ENCODE measurements around the gene QSOX1. TPM values are rescaled to one million over a fixed set of nuclear protein-coding genes. Genes with fewer than 3 reads are reported as not detected.

QSOX1 gene
- total and polyA plus RNA-seq, 2 experiments from 2014 or later, result 225 to 257 TPM

DNA sequence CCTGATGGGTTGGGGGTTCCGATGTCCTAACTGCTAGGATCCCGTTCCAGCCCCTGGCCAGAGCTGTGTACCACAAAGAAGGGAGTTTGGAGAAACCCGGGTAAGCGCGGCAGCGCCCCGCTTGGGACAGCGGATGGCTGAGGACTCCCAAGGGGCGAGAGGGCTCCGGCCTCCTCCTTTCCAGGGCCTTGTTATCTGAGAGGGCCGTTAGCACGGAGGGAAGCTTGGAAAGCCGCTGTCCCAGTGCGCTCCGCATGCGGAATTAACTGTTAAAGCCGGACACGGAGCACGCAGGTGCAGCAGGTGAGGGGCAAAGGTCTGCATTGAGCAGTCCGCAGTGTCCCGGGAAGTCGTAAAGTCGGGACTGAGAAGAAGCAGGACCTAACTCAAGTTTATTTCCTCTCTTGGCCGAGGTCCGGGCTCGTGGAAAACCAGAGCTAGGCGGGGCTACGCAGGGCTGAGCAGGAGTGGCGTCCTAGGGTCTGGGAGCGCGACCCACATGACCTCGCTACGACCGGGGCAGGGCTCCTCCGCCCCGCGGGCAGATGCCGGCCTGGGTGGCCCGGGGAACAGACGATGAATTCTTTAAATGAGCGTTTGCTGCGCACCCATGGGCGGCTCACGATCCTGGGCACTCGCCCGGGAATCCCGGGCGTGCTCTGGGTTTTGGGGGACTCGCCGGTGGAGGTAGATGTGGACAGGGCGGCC is 79.9 kb downstream of the QSOX1 start:
- Histone ChIP-seq H3K9me3 (ENCODE audit: low read depth) (no peaks in the 10 kb centered on the region), H3K4me3 (no peak overlapping the region), H3K4me2 (peak overlapping the region; percentile 79), H3K9me2 (replicated peaks; ENCODE audit: insufficient read depth) (no peaks in the 10 kb centered on the region), H3K27ac (no peak overlapping the region), H2AFZ (peak overlapping the region; percentile 40), H3K4me1 (ENCODE audit: insufficient read depth) (peaks cover 25% of the 10 kb centered on the region), H3K79me2 (no peaks in the 10 kb centered on the region), H3K36me3 (replicated peaks; ENCODE audit: insufficient read depth, low read depth) (no peaks in the 10 kb centered on the region), H4K20me1 (ENCODE audit: insufficient read depth, poor library complexity, severe bottlenecking) (no peaks in the 10 kb centered on the region), H3K27me3 (peaks cover 96% of the 10 kb centered on the region)
- DNase-seq (ENCODE audit: low spot score), result no peak
- 2% methylated on average over 51 of the region's 51 CpGs for WGBS (ENCODE audit: low lambda C conversion rate, missing lambda C conversion rate)
- TF ChIP-seq EZH2 (IDR thresholded peaks at IDR 0.05; ENCODE audit: borderline replicate concordance) (peak; percentile 43), EZH2phosphoT487 (IDR thresholded peaks at IDR 0.05; ENCODE audit: low read depth, severe bottlenecking, unreplicated experiment) (peak; percentile 72), CTCF (IDR thresholded peaks at IDR 0.05; ENCODE audit: poor library complexity) (no peak)

- 2% methylated on average over 30 of the region's 30 CpGs for WGBS (ENCODE audit: low lambda C conversion rate, missing lambda C conversion rate)
- TF ChIP-seq EZH2phosphoT487 (IDR thresholded peaks at IDR 0.05; ENCODE audit: low read depth, severe bottlenecking, unreplicated experiment), result peak; percentile 56
- no peak for TF ChIP-seq EZH2 (IDR thresholded peaks at IDR 0.05; ENCODE audit: borderline replicate concordance)
- no peak for TF ChIP-seq CTCF (IDR thresholded peaks at IDR 0.05; ENCODE audit: poor library complexity)
- H3K4me2 ChIP-seq, result peak overlapping the region; percentile 79
Measured at GRCh38 chr1:180235077-180235501, 80.4 kb downstream of the QSOX1 start.

GRCh38 chr1:180235502-180236239 is 81.0 kb downstream of the QSOX1 start:
- Histone ChIP-seq H3K27ac (no peak overlapping the region), H3K4me2 (peak overlapping the region; percentile 79), H4K20me1 (ENCODE audit: insufficient read depth, poor library complexity, severe bottlenecking) (no peaks in the 10 kb centered on the region), H3K36me3 (replicated peaks; ENCODE audit: insufficient read depth, low read depth) (no peaks in the 10 kb centered on the region), H3K4me1 (ENCODE audit: insufficient read depth) (peaks cover 19% of the 10 kb centered on the region), H3K27me3 (peaks cover 98% of the 10 kb centered on the region), H3K4me3 (no peak overlapping the region), H2AFZ (peak overlapping the region; percentile 40), H3K79me2 (no peaks in the 10 kb centered on the region), H3K9me3 (ENCODE audit: low read depth) (no peaks in the 10 kb centered on the region), H3K9me2 (replicated peaks; ENCODE audit: insufficient read depth) (no peaks in the 10 kb centered on the region)
- WGBS (ENCODE audit: low lambda C conversion rate, missing lambda C conversion rate), result 2% methylated on average over 49 of the region's 49 CpGs
- no peak for DNase-seq (ENCODE audit: low spot score)
- TF ChIP-seq CTCF (IDR thresholded peaks at IDR 0.05; ENCODE audit: poor library complexity) (no peak), EZH2phosphoT487 (IDR thresholded peaks at IDR 0.05; ENCODE audit: low read depth, severe bottlenecking, unreplicated experiment) (peak; percentile 22), EZH2 (IDR thresholded peaks at IDR 0.05; ENCODE audit: borderline replicate concordance) (peak; percentile 98)

More at GRCh38 chr1:180235077-180235501, 80.4 kb downstream of the QSOX1 start:
- no peaks in the 10 kb centered on the region for H3K36me3 ChIP-seq (replicated peaks; ENCODE audit: insufficient read depth, low read depth)
- peaks cover 25% of the 10 kb centered on the region for H3K4me1 ChIP-seq (ENCODE audit: insufficient read depth)
- H3K9me3 ChIP-seq (ENCODE audit: low read depth), result no peaks in the 10 kb centered on the region
- no peak overlapping the region for H3K27ac ChIP-seq
- H3K79me2 ChIP-seq, result no peaks in the 10 kb centered on the region
- peak overlapping the region; percentile 40 for H2AFZ ChIP-seq
- no peak for DNase-seq (ENCODE audit: low spot score)
- peaks cover 98% of the 10 kb centered on the region for H3K27me3 ChIP-seq
- H3K9me2 ChIP-seq (replicated peaks; ENCODE audit: insufficient read depth), result no peaks in the 10 kb centered on the region
- no peaks in the 10 kb centered on the region for H4K20me1 ChIP-seq (ENCODE audit: insufficient read depth, poor library complexity, severe bottlenecking)
- no peak overlapping the region for H3K4me3 ChIP-seq

All from hepatocyte (in vitro differentiated cells).